Smooth muscle cell (in vitro differentiated cells): ENCODE data around the gene P3R3URF. TPM values are rescaled to one million over a fixed set of nuclear protein-coding genes. Genes with fewer than 3 reads are reported as not detected.

Experiments
- DNase-seq: peaks from one replicate; lab custom pipeline; 2025; ENCODE audit not compliant: unreplicated experiment; lab: John Stamatoyannopoulos, UW
- H2AFZ ChIP-seq: fragments of 200-600 bp; sonication (generic); 2 replicates; pipeline ENCODE4 v1.6.0; 2016; ENCODE audit warnings: antibody characterized with exemption, low read depth, mild to moderate bottlenecking
- H3F3A ChIP-seq: fragments of 200-600 bp; sonication (generic); 2 replicates; pipeline ENCODE4 v1.6.0; 2017; ENCODE audit warnings: antibody characterized with exemption, low read depth
- H3K27ac ChIP-seq: fragments of 200-600 bp; sonication (generic); 2 replicates; pipeline ENCODE4 v1.5.1; 2016; ENCODE audit warnings: low read depth, mild to moderate bottlenecking
- H3K27me3 ChIP-seq: fragments of 200-600 bp; sonication (generic); 2 replicates; pipeline ENCODE4 v1.6.1; 2016; ENCODE audit warnings: low read depth, mild to moderate bottlenecking
- H3K36me3 ChIP-seq: fragments of 200-600 bp; sonication (generic); 2 replicates; pipeline ENCODE4 v1.5.1; 2016; ENCODE audit warnings: low read depth
- H3K4me1 ChIP-seq: fragments of 200-600 bp; sonication (generic); 2 replicates; pipeline ENCODE4 v1.5.1; 2016; ENCODE audit warnings: low read depth
- H3K4me2 ChIP-seq: fragments of 200-600 bp; sonication (generic); 2 replicates; pipeline ENCODE4 v1.6.0; 2016; ENCODE audit warnings: mild to moderate bottlenecking
- H3K4me3 ChIP-seq: fragments of 200-600 bp; sonication (generic); 2 replicates; pipeline ENCODE4 v1.5.1; 2016; ENCODE audit warnings: mild to moderate bottlenecking
- H3K79me2 ChIP-seq: fragments of 200-600 bp; sonication (generic); 2 replicates; pipeline ENCODE4 v1.6.0; 2016; ENCODE audit warnings: low read depth, mild to moderate bottlenecking
- H3K9ac ChIP-seq: fragments of 200-600 bp; sonication (generic); 2 replicates; pipeline ENCODE4 v1.6.0; 2016; ENCODE audit warnings: low read depth
- H3K9me3 ChIP-seq: fragments of 200-600 bp; sonication (generic); replicated peaks from 2 replicates; pipeline ENCODE4 v1.5.1; 2016; ENCODE audit warnings: low read depth
- H4K20me1 ChIP-seq: fragments of 200-600 bp; sonication (generic); 2 replicates; pipeline ENCODE4 v1.6.0; 2016; ENCODE audit warnings: low read depth
- CTCF ChIP-seq: fragments of 200-600 bp; sonication (generic); IDR thresholded peaks from 2 replicates; pipeline ENCODE4 v1.5.1; 2017; ENCODE audit warnings: borderline replicate concordance, mild to moderate bottlenecking, antibody characterized with exemption; ENCODE audit not compliant: insufficient read depth, poor library complexity, severe bottlenecking
- whole genome bisulfite sequencing: methylation state at CpG from one replicate; pipeline ENCODE4 v1.1.7; 2016; ENCODE audit warnings: low lambda C conversion rate; 5-methylcytosine and 5-hydroxymethylcytosine counted together
- polyA plus RNA-seq: library from polyadenylated mRNA; unstranded; fragments of >200 nt; fragmentation: Nextera tagmentation; extraction: Ambion mirVana; gene quantifications from 2 replicates; pipeline ENCODE4 v1.2.1, GENCODE V29; 2016
- total RNA-seq: library from RNA; depleted of rRNA; stranded (reverse); fragments of >200 nt; gene quantifications from 2 replicates; pipeline ENCODE4 v1.2.3, GENCODE V29; 2014

The P3R3URF gene
- total and polyA plus RNA-seq, 2 experiments from 2014 or later = not detected

DNA sequence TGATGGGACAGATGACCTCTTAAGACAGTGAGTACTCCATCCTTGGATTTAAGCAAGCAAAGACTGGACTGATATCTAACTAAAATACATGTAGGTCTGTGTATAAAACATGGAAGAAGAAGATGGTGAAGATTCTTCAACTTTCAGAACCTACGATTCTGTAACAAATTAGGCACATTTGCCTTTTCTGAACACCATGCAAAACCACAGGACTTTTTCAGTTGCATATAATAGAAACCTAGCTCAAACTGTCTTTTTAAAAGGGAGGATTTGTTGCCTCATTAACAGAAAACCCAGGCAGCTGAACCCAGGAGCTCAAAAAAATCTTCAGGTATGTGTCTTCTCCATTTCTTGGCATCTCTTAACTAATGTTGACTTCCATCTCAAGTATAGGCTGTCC, 16.1 kb downstream of the P3R3URF start:
- no peaks in the 10 kb centered on the region for H3K4me1 ChIP-seq
- no peak overlapping the region for H3K4me3 ChIP-seq
- H3K9ac ChIP-seq = no peak overlapping the region
- no peak overlapping the region for H3K4me2 ChIP-seq
- no peak overlapping the region for H2AFZ ChIP-seq
- no peak for DNase-seq
- H4K20me1 ChIP-seq = no peaks in the 10 kb centered on the region
- H3K9me3 ChIP-seq = no peaks in the 10 kb centered on the region
- no peaks in the 10 kb centered on the region for H3K27me3 ChIP-seq
- no peaks in the 10 kb centered on the region for H3K79me2 ChIP-seq
- no peaks in the 10 kb centered on the region for H3F3A ChIP-seq
- WGBS = 90% methylated on average over 1 of the region's 1 CpG
- H3K36me3 ChIP-seq = no peaks in the 10 kb centered on the region
- TF ChIP-seq CTCF = no peak
- H3K27ac ChIP-seq = no peak overlapping the region

GRCh38 chr1:46159516-46159915, 16.8 kb downstream of the P3R3URF start:
- no peak overlapping the region for H3K4me2 ChIP-seq

DNA sequence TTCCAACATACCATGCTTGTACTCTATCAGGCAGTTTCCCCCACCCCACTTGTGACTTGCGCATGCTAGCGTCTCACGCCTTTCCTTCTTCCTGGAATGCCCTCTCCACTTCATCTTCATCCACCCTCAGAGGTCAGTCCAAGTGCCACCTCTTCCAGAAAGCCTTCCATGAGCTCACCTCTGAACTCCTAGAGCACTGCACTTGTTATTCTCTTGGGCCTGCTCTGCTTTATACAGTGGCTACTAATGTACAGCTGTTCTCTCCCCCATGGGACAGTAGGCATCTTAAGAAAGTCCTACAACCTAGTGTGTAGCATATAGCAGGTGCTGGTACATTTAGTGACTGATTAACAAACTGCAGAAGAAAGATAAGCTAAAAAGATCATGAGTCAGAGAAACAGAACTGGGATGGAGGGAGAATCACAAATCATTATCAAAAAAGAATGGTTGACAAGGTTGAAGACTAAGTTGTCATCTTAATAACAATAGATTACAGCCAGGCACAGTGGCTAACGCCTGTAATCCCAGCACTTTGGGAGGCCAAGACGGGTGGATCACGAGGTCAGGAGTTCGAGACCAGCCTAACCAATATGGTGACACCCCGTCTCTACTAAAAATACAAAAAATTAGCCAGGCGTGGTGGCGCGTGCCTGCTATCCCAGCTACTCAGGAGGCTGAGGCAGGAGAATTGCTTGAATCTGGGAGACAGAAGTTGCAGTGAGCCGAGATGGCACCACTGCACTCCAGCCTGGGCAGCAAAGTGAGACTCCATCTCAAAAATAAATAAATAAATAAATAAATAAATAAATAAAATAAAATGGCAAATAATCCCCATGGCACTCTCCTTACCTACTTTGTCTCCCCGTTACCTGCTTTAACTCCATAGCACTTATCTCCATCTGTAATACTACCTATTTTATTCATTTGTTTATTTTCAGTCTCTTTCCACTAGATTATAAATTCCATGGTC, 17.7 kb downstream of the P3R3URF start:
- H3K9me3 ChIP-seq = no peaks in the 10 kb centered on the region
- H3K9ac ChIP-seq = no peak overlapping the region
- no peaks in the 10 kb centered on the region for H3K79me2 ChIP-seq
- H4K20me1 ChIP-seq = no peaks in the 10 kb centered on the region
- no peak overlapping the region for H2AFZ ChIP-seq
- no peak overlapping the region for H3K27ac ChIP-seq
- H3K36me3 ChIP-seq = no peaks in the 10 kb centered on the region
- 85% methylated on average over 13 of the region's 13 CpGs for WGBS
- no peak for TF ChIP-seq CTCF
- no peak overlapping the region for H3K4me3 ChIP-seq
- H3F3A ChIP-seq = no peaks in the 10 kb centered on the region
- H3K27me3 ChIP-seq = no peaks in the 10 kb centered on the region
- no peak for DNase-seq
- H3K4me1 ChIP-seq = no peaks in the 10 kb centered on the region
- H3K4me2 ChIP-seq = no peak overlapping the region

More at GRCh38 chr1:46159516-46159915, 16.8 kb downstream of the P3R3URF start:
- DNase-seq = no peak
- H3F3A ChIP-seq = no peaks in the 10 kb centered on the region
- H3K27me3 ChIP-seq = no peaks in the 10 kb centered on the region
- H2AFZ ChIP-seq = no peak overlapping the region
- TF ChIP-seq CTCF = no peak
- H3K9ac ChIP-seq = no peak overlapping the region
- H3K4me3 ChIP-seq = no peak overlapping the region
- 89% methylated on average over 3 of the region's 3 CpGs for WGBS
- H3K79me2 ChIP-seq = no peaks in the 10 kb centered on the region
- no peaks in the 10 kb centered on the region for H4K20me1 ChIP-seq
- H3K36me3 ChIP-seq = no peaks in the 10 kb centered on the region
- no peak overlapping the region for H3K27ac ChIP-seq
- no peaks in the 10 kb centered on the region for H3K4me1 ChIP-seq
- no peaks in the 10 kb centered on the region for H3K9me3 ChIP-seq
